HepG2 (cell line): Measurements from ENCODE around the gene CDC123. TPM values are rescaled to one million over a fixed set of nuclear protein-coding genes. Genes with fewer than 3 reads are reported as not detected.
A peak's percentile ranks its signal among the peaks of the same experiment; 100 is the strongest.

Experiments
- ATAC-seq: fragments of 200-7000 bp; cut with Tn5 transposase; 3 replicates; pipeline ENCODE4 v1.9.1; 2020; ENCODE audit warnings: mild to moderate bottlenecking, moderate library complexity
- BruUV-seq: library from RNA; stranded (reverse); fragments of 400-500 nt; replicated peaks from 2 replicates; lab custom pipeline; 2021; lab: Mats Ljungman, UMichigan
- CTCF ChIA-PET: fragments of 300-600 bp; formaldehyde crosslinking; extraction: SDS; loops from one replicate; lab custom pipeline; 2021; ENCODE audit warnings: low total read pairs, inconsistent platforms, low intra/inter-chr PET ratio; lab: Yijun Ruan, JAX
- POLR2A ChIA-PET: fragments of 350-600 bp; sonication (Branson Sonifier 250); formaldehyde crosslinking; loops from one replicate; lab custom pipeline; 2020; ENCODE audit warnings: antibody characterized with exemption, inconsistent platforms; lab: Yijun Ruan, JAX
- DNase-seq: peaks from one replicate; pipeline ENCODE4 v3.0.0-alpha.2; 2015; ENCODE audit warnings: low spot score
- FAIRE-seq: peaks from 3 replicates; lab custom pipeline; 2011; peaks lifted over from hg19 to GRCh38; lab: Jason Lieb, UNC
- H2AFZ ChIP-seq: one replicate; pipeline ENCODE4 v1.6.1; 2011; ENCODE audit warnings: low read length, inconsistent platforms
- H3K27ac ChIP-seq: fragments of 300-600 bp; 3 replicates; pipeline ENCODE4 v1.8.0; 2011; ENCODE audit warnings: mixed run types, mild to moderate bottlenecking, mixed read lengths, low read length, inconsistent platforms; ENCODE audit not compliant: insufficient read depth; ENCODE audit errors: extremely low read length
- H3K27me3 ChIP-seq, 2 experiments: fragments of 200-600 bp in 1 of 2; 2 replicates in 1 of 2; 3 replicates in 1 of 2; pipeline versions ENCODE4 v1.6.0 to v1.8.0; 2011; ENCODE audit warnings: low read length in 2 of 2, mild to moderate bottlenecking in 2 of 2, moderate library complexity in 2 of 2, inconsistent platforms in 1 of 2; ENCODE audit not compliant: insufficient read depth in 2 of 2, control insufficient read depth in 1 of 2
- H3K36me3 ChIP-seq, 2 experiments: fragments of 200-600 bp in 1 of 2; replicated peaks in 1 of 2; 2 replicates in 1 of 2; 3 replicates in 1 of 2; pipeline versions ENCODE4 v1.5.1 to v1.8.0; 2011; ENCODE audit warnings: low read length in 2 of 2, inconsistent platforms in 1 of 2; ENCODE audit not compliant: insufficient read depth in 2 of 2, control insufficient read depth in 1 of 2
- H3K4me1 ChIP-seq: 2 replicates; pipeline ENCODE4 v1.5.1; 2012; ENCODE audit warnings: low read length, inconsistent platforms; ENCODE audit not compliant: insufficient read depth
- H3K4me2 ChIP-seq: 2 replicates; pipeline ENCODE4 v1.6.0; 2011; ENCODE audit warnings: low read depth, low read length, inconsistent platforms
- H3K4me3 ChIP-seq, 3 experiments: fragments of 200-600 bp in 1 of 3; sonication (generic), shearing (Covaris generic) in 1 of 3; replicated peaks in 1 of 3; 2 replicates each; pipeline ENCODE4 v1.5.1; 2011 to 2016; ENCODE audit warnings: low read length in 3 of 3, inconsistent platforms in 2 of 3, low read depth in 2 of 3, mild to moderate bottlenecking in 2 of 3, control low read depth in 1 of 3, mixed read lengths in 1 of 3; ENCODE audit not compliant: insufficient read depth in 1 of 3
- H3K79me2 ChIP-seq: one replicate; pipeline ENCODE4 v1.6.1; 2011; ENCODE audit warnings: low read length, inconsistent platforms; ENCODE audit not compliant: insufficient read depth
- H3K9ac ChIP-seq: 2 replicates; pipeline ENCODE4 v1.6.0; 2011; ENCODE audit warnings: mild to moderate bottlenecking, low read depth, low read length, inconsistent platforms; ENCODE audit not compliant: insufficient read depth
- H3K9me3 ChIP-seq: 2 replicates; pipeline ENCODE4 v1.5.1; 2012; ENCODE audit warnings: mild to moderate bottlenecking, low read length
- H4K20me1 ChIP-seq: 2 replicates; pipeline ENCODE4 v1.6.0; 2011; ENCODE audit warnings: inconsistent platforms, mild to moderate bottlenecking, low read length, moderate library complexity; ENCODE audit not compliant: insufficient read depth
- BRD4 ChIP-seq: sonication (generic); formaldehyde crosslinking; IDR thresholded peaks from 2 replicates; pipeline ENCODE4 v1.4.0; 2020; ENCODE audit warnings: missing genetic modification reagents
- KDM5B ChIP-seq: sonication (generic); formaldehyde crosslinking; IDR thresholded peaks from 2 replicates; pipeline ENCODE4 v1.4.0; 2020; ENCODE audit warnings: missing genetic modification reagents, mild to moderate bottlenecking, borderline replicate concordance
- MYNN ChIP-seq: sonication (generic); formaldehyde crosslinking; IDR thresholded peaks from 2 replicates; pipeline ENCODE4 v1.4.0; 2020; ENCODE audit warnings: mild to moderate bottlenecking, low read depth, missing genetic modification reagents
- NFKB2 ChIP-seq: sonication (generic); formaldehyde crosslinking; IDR thresholded peaks from 2 replicates; pipeline ENCODE4 v1.4.0; 2020; ENCODE audit warnings: missing genetic modification reagents, borderline replicate concordance
- NONO ChIP-seq, 2 experiments: fragments of 450-650 bp in 1 of 2; sonication (generic) in 1 of 2; formaldehyde crosslinking in 1 of 2; IDR thresholded peaks in 1 of 2; conservative IDR thresholded peaks in 1 of 2; 2 replicates each; pipeline versions ENCODE4 v1.6.1 to v1.8.0; 2017 to 2022; ENCODE audit warnings: mild to moderate bottlenecking in 1 of 2, missing genetic modification reagents in 1 of 2, moderate library complexity in 1 of 2
- RXRA ChIP-seq: sonication (generic); formaldehyde crosslinking; IDR thresholded peaks from 2 replicates; pipeline ENCODE4 v1.5.1; 2020; ENCODE audit warnings: missing genetic modification reagents
- SMARCC2 ChIP-seq: fragments of 450-650 bp; IDR thresholded peaks from 2 replicates; pipeline ENCODE4 v1.6.1; 2017; ENCODE audit warnings: antibody characterized with exemption, mild to moderate bottlenecking
- SMC3 ChIP-seq: IDR thresholded peaks from 2 replicates; pipeline ENCODE4 v1.6.1; 2011; ENCODE audit warnings: low read length, improper control_type of control experiment
- SOX13 ChIP-seq, 3 experiments: fragments of 450-650 bp in 1 of 3; sonication (generic) in 1 of 3; formaldehyde crosslinking in 1 of 3; IDR thresholded peaks in 2 of 3; conservative IDR thresholded peaks in 1 of 3; 2 replicates each; pipeline versions ENCODE4 v1.5.0 to v1.6.1; 2016 to 2020; ENCODE audit warnings: antibody characterized with exemption in 1 of 3, mild to moderate bottlenecking in 1 of 3, missing compliant biosample characterization in 1 of 3, missing genetic modification reagents in 1 of 3, moderate library complexity in 1 of 3
- SUZ12 ChIP-seq: fragments of 150-350 bp; IDR thresholded peaks from 2 replicates; pipeline ENCODE4 v1.6.1; 2014; ENCODE audit warnings: low read depth, low read length
- SYNCRIP ChIP-seq: fragments of 200-400 bp; formaldehyde crosslinking; IDR thresholded peaks from 2 replicates; pipeline ENCODE4 v1.6.1; 2018; ENCODE audit warnings: mild to moderate bottlenecking, low read depth, low read length; ENCODE audit not compliant: insufficient read depth
- TBL1XR1 ChIP-seq: fragments of 150-350 bp; IDR thresholded peaks from 2 replicates; pipeline ENCODE4 v1.6.1; 2014; ENCODE audit warnings: borderline replicate concordance, low read length; ENCODE audit not compliant: partially characterized antibody
- ZNF143 ChIP-seq: sonication (generic); formaldehyde crosslinking; IDR thresholded peaks from 2 replicates; pipeline ENCODE4 v1.4.0; 2020; ENCODE audit warnings: missing genetic modification reagents
- ZNF414 ChIP-seq: sonication (generic); formaldehyde crosslinking; IDR thresholded peaks from 2 replicates; pipeline ENCODE4 v1.5.0; 2020; ENCODE audit warnings: missing genetic modification reagents
- ZNF614 ChIP-seq: IDR thresholded peaks from 2 replicates; pipeline ENCODE4 v1.6.1; 2018; ENCODE audit warnings: missing biosample characterization, missing genetic modification reagents, inconsistent platforms, borderline replicate concordance
- ZSCAN29 ChIP-seq: sonication (generic); formaldehyde crosslinking; conservative IDR thresholded peaks from 2 replicates; pipeline ENCODE4 v1.4.0; 2020; ENCODE audit warnings: mild to moderate bottlenecking, missing genetic modification reagents
- WGBS: methylation state at CpG from one replicate; pipeline ENCODE4 v1.1.6; 2017; ENCODE audit warnings: low lambda C conversion rate; 5-methylcytosine and 5-hydroxymethylcytosine counted together
- in situ Hi-C: cut with HindIII; loops from 2 replicates; pipeline ENCODE4 v1.10.0; 2017; ENCODE audit warnings: low pct_unique_long_range_greater_than_20kb; ENCODE audit not compliant: extremely low pct_ligation_motif_present
- intact Hi-C: fragments of 100-400 bp; cut with micrococcal nuclease; formaldehyde crosslinking; loops from one replicate; pipeline ENCODE4 v1.10.0; 2022; ENCODE audit not compliant: unreplicated experiment
- polyA plus RNA-seq, 8 experiments: library from polyadenylated mRNA; depleted of rRNA in 3 of 8; stranded (reverse) in 7 of 8; unstranded in 1 of 8; fragments of >200 nt; fragmentation: Illumina TruSeq in 4 of 8; extraction: Trizol in 4 of 8; gene quantifications; 2 replicates each; pipeline versions ENCODE4 v1.2.1 to v1.2.3, GENCODE V29; 2011 to 2016; ENCODE audit warnings: low read depth in 4 of 8, missing spikeins in 1 of 8, mixed read lengths in 1 of 8; ENCODE audit not compliant: insufficient read depth in 1 of 8
- total RNA-seq, 5 experiments: library from RNA; depleted of rRNA; stranded (reverse); fragments of >200 nt; fragmentation: Illumina TruSeq; extraction: Trizol; gene quantifications; 2 replicates each; pipeline ENCODE4 v1.2.3, GENCODE V29; 2016; ENCODE audit warnings: low read depth in 1 of 5
- TF ChIP-seq, protein P1 (sequence below): sonication (generic); formaldehyde crosslinking; IDR thresholded peaks from 2 replicates; pipeline ENCODE4 v1.8.0; 2022; ENCODE audit warnings: missing genetic modification reagents, low read depth, mild to moderate bottlenecking, borderline replicate concordance
- TF ChIP-seq, protein P2 (sequence below): sonication (generic); formaldehyde crosslinking; IDR thresholded peaks from 2 replicates; pipeline ENCODE4 v1.5.1; 2020; ENCODE audit warnings: missing genetic modification reagents, mild to moderate bottlenecking, borderline replicate concordance

CDC123 gene
- total and polyA plus RNA-seq, 2 of the 13 experiments (the other 11 are each of a cell fraction or from before 2014, with no cell fraction given), result 63.3 to 153 TPM

GRCh38 chr10:12262278-12262981, 66.4 kb downstream of the CDC123 start (continued):
- TF ChIP-seq NONO (IDR thresholded peaks at IDR 0.05) (no peak), NONO (CRISPR knock-in tag; conservative IDR thresholded peaks at IDR 0.05) (peak; percentile 64; the same call in 1 of the 2 replicates), SOX13 (IDR thresholded peaks at IDR 0.05) (no peak), SOX13 (CRISPR knock-in tag; conservative IDR thresholded peaks at IDR 0.05 in 1 of 2, IDR thresholded peaks at IDR 0.05 in 1 of 2) (peak in 1 of 2 experiments; percentile 83; a peak in 2 of 4 replicates)

GRCh38 chr10:12264204-12264940, 68.4 kb downstream of the CDC123 start:
- H3K4me3 ChIP-seq, result no peak overlapping the region
- no peaks in the 10 kb centered on the region; a peak in 1 of 5 replicates for H3K27me3 ChIP-seq
- ChIA-PET POLR2A (no interaction called here), CTCF (interaction anchor here (1.8 to 2.1 kb wide), 2 partner anchors 392 to 447 kb away, joined by 6 to 10 read pairs; no protein-coding TSS in a partner anchor)
- peaks cover 34% of the 10 kb centered on the region for H3K4me1 ChIP-seq
- DNase-seq (peak; percentile 12), FAIRE-seq (no peak), ATAC-seq (peak; percentile 81)
- 58% methylated on average over 25 of the region's 31 CpGs for WGBS
- no peak overlapping the region for H3K9ac ChIP-seq
- in situ Hi-C loops, result loop anchor here (10.0 kb wide), 1 partner anchor 390 kb away; no protein-coding TSS in a partner anchor
- BruUV-seq, result no TSS peak
- no peaks in the 10 kb centered on the region for H3K79me2 ChIP-seq
- H3K4me2 ChIP-seq, result peak overlapping the region; percentile 44; the same call in 1 of the 2 replicates
- H3K9me3 ChIP-seq, result no peaks in the 10 kb centered on the region
- H3K27ac ChIP-seq, result no peak overlapping the region
- H4K20me1 ChIP-seq, result no peaks in the 10 kb centered on the region
- no peaks in the 10 kb centered on the region for H3K36me3 ChIP-seq
- intact Hi-C loops, result loop anchor here (1.0 kb wide), 1 partner anchor 392 kb away; no protein-coding TSS in a partner anchor
- H2AFZ ChIP-seq, result no peak overlapping the region
- TF ChIP-seq NFKB2, result peak; percentile 52; the same call in 1 of the 2 replicates
- TF ChIP-seq, protein P1, sequence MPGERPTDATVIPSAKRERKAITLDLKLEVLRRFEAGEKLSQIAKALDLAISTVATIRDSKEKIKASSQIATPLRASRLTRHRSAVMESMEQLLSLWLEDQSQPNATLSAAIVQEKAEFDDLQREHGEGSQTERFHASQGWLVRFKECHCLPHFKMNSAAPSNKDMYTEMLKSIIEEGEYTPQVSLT (CRISPR knock-in tag), result no peak
- peak; percentile 36; the same call in 1 of the 2 replicates for TF ChIP-seq SMC3
- no peak for TF ChIP-seq BRD4
- no peak for TF ChIP-seq ZNF143 (CRISPR knock-in tag)
- TF ChIP-seq, protein P2, sequence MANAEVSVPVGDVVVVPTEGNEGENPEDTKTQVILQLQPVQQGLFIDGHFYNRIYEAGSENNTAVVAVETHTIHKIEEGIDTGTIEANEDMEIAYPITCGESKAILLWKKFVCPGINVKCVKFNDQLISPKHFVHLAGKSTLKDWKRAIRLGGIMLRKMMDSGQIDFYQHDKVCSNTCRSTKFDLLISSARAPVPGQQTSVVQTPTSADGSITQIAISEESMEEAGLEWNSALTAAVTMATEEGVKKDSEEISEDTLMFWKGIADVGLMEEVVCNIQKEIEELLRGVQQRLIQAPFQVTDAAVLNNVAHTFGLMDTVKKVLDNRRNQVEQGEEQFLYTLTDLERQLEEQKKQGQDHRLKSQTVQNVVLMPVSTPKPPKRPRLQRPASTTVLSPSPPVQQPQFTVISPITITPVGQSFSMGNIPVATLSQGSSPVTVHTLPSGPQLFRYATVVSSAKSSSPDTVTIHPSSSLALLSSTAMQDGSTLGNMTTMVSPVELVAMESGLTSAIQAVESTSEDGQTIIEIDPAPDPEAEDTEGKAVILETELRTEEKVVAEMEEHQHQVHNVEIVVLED (CRISPR knock-in tag), result no peak
- no peak for TF ChIP-seq ZNF614 (CRISPR knock-in tag)
- TF ChIP-seq RXRA (CRISPR knock-in tag), result no peak
- TF ChIP-seq SYNCRIP, result no peak
- TF ChIP-seq SMARCC2, result no peak
- no peak for TF ChIP-seq SUZ12
- no peak for TF ChIP-seq TBL1XR1
- no peak for TF ChIP-seq MYNN (CRISPR knock-in tag)
- no peak for TF ChIP-seq ZNF414 (CRISPR knock-in tag)
- peak; percentile 40; the same call in 1 of the 2 replicates for TF ChIP-seq KDM5B (CRISPR knock-in tag)
- TF ChIP-seq ZSCAN29 (CRISPR knock-in tag), result no peak
